Measurements from ENCODE around the gene RDH16.
A peak's percentile ranks its signal among the peaks of the same experiment; 100 is the strongest.
"Not testable (repeated sequence)": the region's sequence is repeated elsewhere in the genome, so short reads cannot be mapped to it uniquely, and the experiment has no call there.

Gene RDH16

GRCh38 chr12:56947633-56948456, 9.6 kb downstream of the RDH16 start:
- H3K4me3 ChIP-seq (ENCODE audit: low read length) = no peak overlapping the region
- TF ChIP-seq, protein P1, sequence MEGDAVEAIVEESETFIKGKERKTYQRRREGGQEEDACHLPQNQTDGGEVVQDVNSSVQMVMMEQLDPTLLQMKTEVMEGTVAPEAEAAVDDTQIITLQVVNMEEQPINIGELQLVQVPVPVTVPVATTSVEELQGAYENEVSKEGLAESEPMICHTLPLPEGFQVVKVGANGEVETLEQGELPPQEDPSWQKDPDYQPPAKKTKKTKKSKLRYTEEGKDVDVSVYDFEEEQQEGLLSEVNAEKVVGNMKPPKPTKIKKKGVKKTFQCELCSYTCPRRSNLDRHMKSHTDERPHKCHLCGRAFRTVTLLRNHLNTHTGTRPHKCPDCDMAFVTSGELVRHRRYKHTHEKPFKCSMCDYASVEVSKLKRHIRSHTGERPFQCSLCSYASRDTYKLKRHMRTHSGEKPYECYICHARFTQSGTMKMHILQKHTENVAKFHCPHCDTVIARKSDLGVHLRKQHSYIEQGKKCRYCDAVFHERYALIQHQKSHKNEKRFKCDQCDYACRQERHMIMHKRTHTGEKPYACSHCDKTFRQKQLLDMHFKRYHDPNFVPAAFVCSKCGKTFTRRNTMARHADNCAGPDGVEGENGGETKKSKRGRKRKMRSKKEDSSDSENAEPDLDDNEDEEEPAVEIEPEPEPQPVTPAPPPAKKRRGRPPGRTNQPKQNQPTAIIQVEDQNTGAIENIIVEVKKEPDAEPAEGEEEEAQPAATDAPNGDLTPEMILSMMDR (conservative IDR thresholded peaks at IDR 0.05; ENCODE audit: low read length) = no peak
- DNase-seq (ENCODE audit: low read depth) = no peak

DNA sequence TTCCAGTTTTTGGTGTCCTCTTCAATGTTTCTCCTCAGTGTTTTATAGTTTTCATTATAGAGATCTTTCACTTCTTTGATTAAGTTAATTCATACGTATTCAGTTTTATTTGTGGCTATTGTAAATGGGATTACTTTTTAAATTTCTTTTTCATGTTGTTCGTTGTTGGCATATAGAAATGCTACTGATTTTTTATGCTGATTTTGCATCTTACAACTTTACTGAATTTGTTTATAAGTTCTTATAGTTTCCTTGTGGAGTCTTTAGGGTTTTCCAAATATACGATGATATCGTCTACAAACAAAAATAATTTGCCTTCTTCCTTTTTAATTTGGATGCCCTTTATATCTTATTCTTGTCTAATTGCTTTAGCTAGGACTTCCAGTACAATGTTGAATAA, 13.5 kb downstream of the RDH16 start:
- no peak for DNase-seq (ENCODE audit: low read depth)
- TF ChIP-seq, protein P1 (conservative IDR thresholded peaks at IDR 0.05; ENCODE audit: low read length) = no peak

DNA sequence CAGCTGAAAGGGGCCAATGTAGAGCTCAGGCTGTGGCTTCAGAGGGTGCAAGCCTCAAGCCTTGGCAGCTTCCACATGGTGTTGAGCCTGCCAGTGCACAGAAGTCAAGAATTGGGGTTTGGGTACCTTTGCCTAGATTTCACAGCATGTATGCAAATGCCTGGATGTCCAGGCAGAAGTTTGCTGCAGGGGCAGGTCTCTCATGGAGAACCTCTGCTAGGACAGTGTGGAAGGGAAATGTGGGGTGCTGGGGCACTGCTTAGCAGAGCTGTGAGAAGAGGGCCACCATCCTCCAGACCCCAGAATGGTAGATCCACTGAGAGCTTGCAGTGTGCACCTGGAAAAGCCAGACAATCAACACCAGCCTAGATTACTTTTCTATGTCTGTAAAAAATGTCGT, 14.0 kb downstream of the RDH16 start:
- not testable (repeated sequence) for DNase-seq (ENCODE audit: low read depth); H3K4me3 ChIP-seq (ENCODE audit: low read length)

More for the DNA sequence above, 13.5 kb downstream of the RDH16 start:
- H3K4me3 ChIP-seq (ENCODE audit: low read length) = no peak overlapping the region

GRCh38 chr12:56941299-56942017, 15.9 kb downstream of the RDH16 start:
- H3K4me3 ChIP-seq (ENCODE audit: low read length) = no peak overlapping the region
- DNase-seq (ENCODE audit: low read depth) = peak; percentile 77
- TF ChIP-seq, protein P1 (conservative IDR thresholded peaks at IDR 0.05; ENCODE audit: low read length) = no peak

DNA sequence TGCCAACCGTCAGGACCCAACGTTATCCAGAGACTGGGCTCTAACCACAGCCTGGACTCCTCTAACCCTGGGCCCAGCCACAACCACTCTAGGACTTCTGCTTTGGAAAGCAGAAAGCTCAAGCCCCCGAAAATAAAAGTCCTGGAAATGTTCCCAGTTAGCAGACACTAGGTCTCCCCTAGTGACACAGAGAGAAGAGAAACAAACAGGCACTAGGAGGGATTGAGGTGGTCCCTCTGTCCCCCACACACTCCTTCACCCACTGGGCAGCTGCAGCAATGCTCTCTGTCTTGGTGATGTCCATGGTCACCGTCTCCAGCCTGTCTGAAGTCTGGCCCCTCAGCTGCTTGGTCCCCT, 16.5 kb downstream of the RDH16 start:
- not testable (repeated sequence) for DNase-seq (ENCODE audit: low read depth); H3K4me3 ChIP-seq (ENCODE audit: low read length)

GRCh38 chr12:56935752-56936151, 21.7 kb downstream of the RDH16 start:
- DNase-seq (ENCODE audit: low read depth) = no peak
- no peak overlapping the region for H3K4me3 ChIP-seq (ENCODE audit: low read length)
- TF ChIP-seq, protein P1 (conservative IDR thresholded peaks at IDR 0.05; ENCODE audit: low read length) = no peak

- TF ChIP-seq, protein P1 (conservative IDR thresholded peaks at IDR 0.05; ENCODE audit: low read length) = no peak
- H3K4me3 ChIP-seq (ENCODE audit: low read length) = no peak overlapping the region
- DNase-seq (ENCODE audit: low read depth) = no peak
These were observed 22.3 kb downstream of the RDH16 start for GRCh38 chr12:56935157-56935556.
